AG04450 (cell line): ENCODE results near the gene ZNF212. TPM values are rescaled to one million over a fixed set of nuclear protein-coding genes. Genes with fewer than 3 reads are reported as not detected.

ENCODE experiments used
- CTCF ChIA-PET: fragments of 300-600, 350-600 bp; formaldehyde crosslinking; extraction: SDS; loops from one replicate; lab custom pipeline; 2022; ENCODE audit warnings: antibody characterized with exemption, inconsistent platforms; lab: Charles Lee
- POLR2A ChIA-PET: fragments of 350-600 bp; formaldehyde crosslinking; extraction: SDS; loops from one replicate; lab custom pipeline; 2021; ENCODE audit warnings: antibody characterized with exemption, inconsistent platforms; lab: Yijun Ruan, JAX
- DNase-seq: peaks from one replicate; pipeline ENCODE4 v3.0.0-alpha.2; 2011; ENCODE audit warnings: low read depth, low spot score
- H3K27ac ChIP-seq: one replicate; pipeline ENCODE4 v1.5.1; 2012; ENCODE audit warnings: low read depth, low read length, control low read depth
- H3K27me3 ChIP-seq: one replicate; pipeline ENCODE4 v1.6.0; 2012; ENCODE audit warnings: low read length; ENCODE audit not compliant: control insufficient read depth, insufficient read depth
- H3K4me3 ChIP-seq: 2 replicates; pipeline ENCODE4 v1.5.1; 2011; ENCODE audit warnings: mild to moderate bottlenecking, low read depth, low read length, control low read depth
- H3K9me3 ChIP-seq: 2 replicates; pipeline ENCODE4 v1.5.1; 2012; ENCODE audit warnings: low read length; ENCODE audit not compliant: control insufficient read depth, insufficient read depth
- polyA plus RNA-seq: library from polyadenylated mRNA; depleted of rRNA; stranded (reverse); fragments of >200 nt; gene quantifications from 2 replicates; pipeline ENCODE4 v1.2.3, GENCODE V29; 2011
- TF ChIP-seq, protein P1 (sequence below): IDR thresholded peaks from 2 replicates; pipeline ENCODE4 v1.5.1; 2011; ENCODE audit warnings: low read depth, low read length, control low read depth, inconsistent platforms

Gene ZNF212
- polyA plus RNA-seq, 1 experiment: 4.1 TPM

DNA sequence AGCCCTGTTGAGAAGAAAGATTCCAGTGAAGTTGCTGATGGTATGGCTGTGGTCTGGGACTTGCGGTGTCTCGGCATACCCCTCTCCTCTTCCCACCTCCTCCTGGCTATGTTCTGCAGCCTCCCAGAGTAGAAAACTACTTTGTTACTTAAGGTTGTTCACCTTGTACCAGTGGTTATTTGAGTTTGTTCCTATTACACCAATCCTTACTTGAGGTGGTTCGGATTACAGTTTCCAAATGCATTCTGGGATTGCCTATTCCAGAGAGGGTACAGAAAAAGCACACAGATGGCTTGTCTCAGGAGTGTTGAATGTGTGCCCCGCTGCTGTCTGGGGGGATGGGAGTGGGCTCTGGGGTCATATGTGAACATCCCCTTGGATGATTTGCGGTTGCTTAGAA is 15.7 kb downstream of the ZNF212 start:
- ChIA-PET POLR2A (no interaction called here), CTCF (no interaction called here)
- Histone ChIP-seq H3K9me3 (no peaks in the 10 kb centered on the region; the same call in 1 of the 2 replicates), H3K27me3 (no peaks in the 10 kb centered on the region), H3K27ac (no peak overlapping the region), H3K4me3 (no peak overlapping the region)
- TF ChIP-seq, protein P1, sequence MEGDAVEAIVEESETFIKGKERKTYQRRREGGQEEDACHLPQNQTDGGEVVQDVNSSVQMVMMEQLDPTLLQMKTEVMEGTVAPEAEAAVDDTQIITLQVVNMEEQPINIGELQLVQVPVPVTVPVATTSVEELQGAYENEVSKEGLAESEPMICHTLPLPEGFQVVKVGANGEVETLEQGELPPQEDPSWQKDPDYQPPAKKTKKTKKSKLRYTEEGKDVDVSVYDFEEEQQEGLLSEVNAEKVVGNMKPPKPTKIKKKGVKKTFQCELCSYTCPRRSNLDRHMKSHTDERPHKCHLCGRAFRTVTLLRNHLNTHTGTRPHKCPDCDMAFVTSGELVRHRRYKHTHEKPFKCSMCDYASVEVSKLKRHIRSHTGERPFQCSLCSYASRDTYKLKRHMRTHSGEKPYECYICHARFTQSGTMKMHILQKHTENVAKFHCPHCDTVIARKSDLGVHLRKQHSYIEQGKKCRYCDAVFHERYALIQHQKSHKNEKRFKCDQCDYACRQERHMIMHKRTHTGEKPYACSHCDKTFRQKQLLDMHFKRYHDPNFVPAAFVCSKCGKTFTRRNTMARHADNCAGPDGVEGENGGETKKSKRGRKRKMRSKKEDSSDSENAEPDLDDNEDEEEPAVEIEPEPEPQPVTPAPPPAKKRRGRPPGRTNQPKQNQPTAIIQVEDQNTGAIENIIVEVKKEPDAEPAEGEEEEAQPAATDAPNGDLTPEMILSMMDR: no peak
- DNase-seq: no peak

DNA sequence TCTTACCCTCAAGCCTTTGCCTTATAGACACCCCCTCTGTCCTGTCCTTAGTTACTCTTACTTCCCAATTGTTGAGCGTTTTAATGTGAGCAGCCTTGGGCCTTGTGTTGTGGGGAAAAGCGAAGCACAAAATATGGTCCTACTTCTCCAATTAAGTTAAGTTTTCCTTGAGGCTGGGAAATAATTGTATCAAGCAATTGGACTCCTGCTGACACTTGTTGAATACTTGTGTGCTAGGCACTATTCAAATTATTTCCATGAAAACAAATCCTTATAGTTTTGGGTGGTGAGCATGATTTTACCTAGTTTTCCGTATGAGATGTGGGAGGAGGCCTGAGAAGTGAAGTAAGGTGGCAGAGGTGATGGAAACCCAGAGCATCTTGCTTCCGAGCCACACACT is 17.1 kb downstream of the ZNF212 start:
- DNase-seq: no peak
- H3K27ac ChIP-seq: no peak overlapping the region
- no peaks in the 10 kb centered on the region; the same call in 1 of the 2 replicates for H3K9me3 ChIP-seq
- ChIA-PET CTCF (no interaction called here), POLR2A (no interaction called here)
- no peaks in the 10 kb centered on the region for H3K27me3 ChIP-seq
- no peak overlapping the region for H3K4me3 ChIP-seq
- TF ChIP-seq, protein P1: no peak

DNA sequence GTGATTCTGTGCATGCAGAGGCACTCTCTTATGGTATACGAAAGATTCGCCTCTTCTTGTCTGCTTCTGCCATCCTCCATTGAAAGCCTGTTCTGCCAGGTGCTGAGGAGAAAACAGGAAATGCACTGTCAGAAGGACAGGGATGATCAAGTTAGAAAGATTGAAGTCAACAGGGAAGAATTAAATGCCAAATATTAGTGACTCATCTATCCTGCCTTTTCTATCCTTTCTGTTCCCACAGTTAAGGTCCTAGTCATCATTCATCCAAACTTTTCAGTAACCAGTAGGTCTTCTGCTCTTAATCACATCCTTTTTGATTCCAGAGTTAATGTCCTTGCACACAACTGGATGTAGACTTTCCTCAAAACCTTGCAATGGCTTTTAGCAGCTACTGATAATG is 17.7 kb downstream of the ZNF212 start:
- H3K27ac ChIP-seq: no peak overlapping the region
- H3K27me3 ChIP-seq: no peaks in the 10 kb centered on the region
- TF ChIP-seq, protein P1: no peak
- no peak overlapping the region for H3K4me3 ChIP-seq
- no peaks in the 10 kb centered on the region; the same call in 1 of the 2 replicates for H3K9me3 ChIP-seq
- ChIA-PET CTCF (interaction anchor here (0.7 kb wide), 1 partner anchor 62 kb away, joined by 3 read pairs; the partner anchor contains the start of gene ZNF282), POLR2A (no interaction called here)
- no peak for DNase-seq

DNA sequence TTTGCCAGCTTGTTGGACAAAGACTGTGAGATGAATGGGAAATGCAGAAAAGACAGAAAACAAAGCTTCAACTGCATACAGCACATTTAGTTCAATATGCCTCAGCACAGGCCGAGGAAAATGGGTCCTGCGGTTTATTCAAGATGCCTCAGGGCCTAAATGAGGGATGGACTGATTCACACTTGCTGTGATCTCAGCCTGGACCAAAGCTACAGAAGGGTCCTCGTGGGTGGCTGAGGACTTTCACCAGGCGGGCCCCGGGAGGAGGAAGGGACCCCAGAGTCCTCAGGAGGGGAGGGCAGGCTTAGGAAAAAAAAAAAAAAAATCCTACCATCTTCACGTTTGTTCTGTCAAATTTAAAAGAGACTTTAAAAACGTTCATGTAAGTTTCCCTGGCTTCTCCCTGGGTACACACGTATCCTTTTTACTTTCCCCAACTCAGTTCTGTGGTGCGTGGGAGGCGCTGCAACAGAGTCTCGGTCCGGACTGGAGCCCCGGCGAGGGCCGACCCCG is 21.9 kb downstream of the ZNF212 start:
- Histone ChIP-seq H3K27ac (peak overlapping the region; percentile 86), H3K4me3 (peak overlapping the region; percentile 60), H3K9me3 (peaks cover 3% of the 10 kb centered on the region; the same call in 1 of the 2 replicates), H3K27me3 (no peaks in the 10 kb centered on the region)
- CTCF ChIA-PET: interaction anchor here (0.6 to 3.9 kb wide), 21 partner anchors 11 to 501 kb away, joined by 3 to 64 read pairs (median 5); partner anchors contain the start of genes ZNF282 and ZNF425
- TF ChIP-seq, protein P1: no peak
- no peak for DNase-seq
- POLR2A ChIA-PET: interaction anchor here (0.5 to 1.8 kb wide), 11 partner anchors 16 to 363 kb away, joined by 3 to 17 read pairs (median 3); partner anchors contain the start of gene ZNF398
